Stimulated activated CD8-positive, alpha-beta memory T cell treated with anti-CD3 and anti-CD28 coated beads, Interleukin-4, amount 100 ng/mL, for 48 hours (primary cell): ENCODE measurements around the gene ADD1.

Experiments
- DNase-seq: peaks from one replicate; pipeline ENCODE4 v3.0.0-alpha.2; 2020

The ADD1 gene

GRCh38 chr4:2924765-2925301 lies 81.2 kb downstream of the ADD1 start:
- no peak for DNase-seq

DNA sequence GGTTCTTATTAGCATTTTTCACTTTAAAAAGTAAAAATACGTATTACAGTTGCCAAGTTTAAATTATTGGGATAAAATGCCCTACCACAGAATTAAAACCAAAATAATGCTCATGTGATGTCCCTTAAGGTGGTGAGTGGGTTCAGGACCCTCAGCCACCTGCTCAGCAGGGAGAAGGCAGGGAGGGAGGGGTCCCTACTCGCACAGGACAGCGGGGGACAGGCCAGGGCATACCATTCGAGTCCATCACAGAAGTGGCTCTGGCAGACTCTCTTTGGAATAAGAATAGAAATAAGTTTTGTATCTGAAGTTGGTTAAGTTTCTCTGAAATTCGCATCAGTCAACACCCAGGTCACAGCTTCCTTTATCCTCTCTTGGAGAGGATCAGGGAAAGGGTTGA lies 81.9 kb downstream of the ADD1 start:
- no peak for DNase-seq

DNA sequence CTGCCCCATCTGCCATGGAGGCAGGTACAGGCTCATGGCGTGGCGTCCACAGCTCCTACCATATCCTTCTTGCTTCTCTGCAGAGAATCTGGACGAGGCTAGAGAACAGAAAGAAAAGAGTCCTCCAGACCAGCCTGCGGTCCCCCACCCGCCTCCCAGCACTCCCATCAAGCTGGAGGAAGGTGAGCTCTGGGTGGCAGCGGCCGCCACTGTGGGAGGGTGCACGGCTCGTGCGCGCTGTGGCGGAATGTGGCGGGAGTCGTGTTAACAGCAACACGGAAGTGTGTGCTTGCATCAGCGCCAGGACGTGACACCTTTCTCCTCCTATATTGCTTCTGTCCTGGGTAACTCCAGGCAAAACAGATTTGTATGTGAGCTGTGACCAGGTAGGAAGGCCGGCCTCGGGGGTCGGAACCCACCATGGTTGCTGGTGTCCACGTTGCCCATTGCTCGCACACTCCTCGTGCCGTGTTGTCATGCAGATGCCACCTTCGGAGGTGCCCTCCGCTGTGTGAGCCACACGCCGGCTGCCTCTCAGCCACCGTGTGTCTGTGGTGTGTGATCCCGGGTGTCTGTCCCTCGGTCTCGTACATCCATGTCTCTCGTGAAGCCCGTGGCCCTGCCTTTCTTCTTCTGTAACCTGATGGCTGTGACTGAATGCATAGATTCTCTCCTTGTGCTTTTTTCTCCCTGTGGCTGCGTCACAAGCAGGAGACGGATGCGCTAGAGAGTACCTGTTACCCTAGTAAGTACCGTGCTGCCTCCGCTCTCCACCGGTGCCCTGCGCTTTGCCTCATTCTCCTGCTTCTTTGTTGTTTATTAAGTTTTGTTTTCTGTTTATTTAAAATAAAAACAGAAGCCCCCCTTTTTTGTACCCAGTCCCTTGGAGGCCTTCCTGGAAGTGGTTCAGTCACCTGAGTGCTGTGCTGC lies 82.6 kb downstream of the ADD1 start:
- DNase-seq, result peak; percentile 21

DNA sequence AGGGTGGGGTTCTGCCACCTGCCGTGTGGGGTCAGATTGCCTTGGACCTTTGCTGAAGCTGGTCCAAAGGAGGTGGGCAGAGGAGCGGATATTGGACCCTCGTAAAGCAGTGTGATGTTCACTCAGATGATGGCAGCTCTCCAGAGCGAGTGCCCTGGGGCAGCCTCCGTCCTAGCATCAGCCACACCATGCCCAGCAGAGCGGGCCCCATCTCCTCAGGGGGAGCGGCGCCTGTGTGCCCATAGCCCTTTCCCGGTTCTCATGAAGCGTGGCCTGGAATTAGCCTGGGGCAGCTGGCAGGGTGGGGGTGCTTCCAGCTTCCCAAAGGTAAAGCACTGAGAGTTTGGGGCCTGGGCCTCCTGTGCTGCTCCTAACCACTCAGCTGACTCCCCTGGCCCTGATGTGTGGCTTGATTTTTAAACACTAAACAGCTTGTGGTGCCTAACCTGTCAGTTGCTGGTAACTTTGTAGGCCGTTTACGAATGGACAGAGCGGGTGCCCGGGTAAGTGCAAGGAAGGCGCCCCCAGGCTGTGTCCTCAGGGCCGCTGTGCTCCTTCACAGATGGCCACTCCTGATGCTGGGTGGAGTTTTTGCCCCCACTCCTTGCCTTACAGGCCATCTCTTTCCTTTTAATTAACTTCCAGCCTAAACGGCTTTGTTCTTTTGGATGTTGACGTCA lies 83.5 kb downstream of the ADD1 start:
- no peak for DNase-seq

DNA sequence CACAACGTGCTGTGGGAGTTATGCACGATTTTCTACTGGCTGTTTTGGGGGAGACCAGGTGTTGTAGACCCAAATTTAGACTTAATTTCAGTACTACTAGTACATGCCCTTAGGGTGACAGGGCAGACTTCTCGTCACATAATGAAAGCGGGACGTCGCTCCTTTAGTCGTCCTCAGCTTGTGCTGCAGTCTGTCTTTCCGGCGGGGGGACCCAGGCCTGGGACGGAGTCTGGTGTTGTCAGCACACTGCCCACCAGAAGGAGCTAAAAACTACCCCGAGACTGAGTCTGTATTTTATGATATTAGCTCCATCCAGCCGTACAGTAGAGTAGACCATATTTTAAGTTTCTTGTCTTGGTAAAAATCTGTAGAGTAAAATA lies 84.0 kb downstream of the ADD1 start:
- DNase-seq, result no peak

DNA sequence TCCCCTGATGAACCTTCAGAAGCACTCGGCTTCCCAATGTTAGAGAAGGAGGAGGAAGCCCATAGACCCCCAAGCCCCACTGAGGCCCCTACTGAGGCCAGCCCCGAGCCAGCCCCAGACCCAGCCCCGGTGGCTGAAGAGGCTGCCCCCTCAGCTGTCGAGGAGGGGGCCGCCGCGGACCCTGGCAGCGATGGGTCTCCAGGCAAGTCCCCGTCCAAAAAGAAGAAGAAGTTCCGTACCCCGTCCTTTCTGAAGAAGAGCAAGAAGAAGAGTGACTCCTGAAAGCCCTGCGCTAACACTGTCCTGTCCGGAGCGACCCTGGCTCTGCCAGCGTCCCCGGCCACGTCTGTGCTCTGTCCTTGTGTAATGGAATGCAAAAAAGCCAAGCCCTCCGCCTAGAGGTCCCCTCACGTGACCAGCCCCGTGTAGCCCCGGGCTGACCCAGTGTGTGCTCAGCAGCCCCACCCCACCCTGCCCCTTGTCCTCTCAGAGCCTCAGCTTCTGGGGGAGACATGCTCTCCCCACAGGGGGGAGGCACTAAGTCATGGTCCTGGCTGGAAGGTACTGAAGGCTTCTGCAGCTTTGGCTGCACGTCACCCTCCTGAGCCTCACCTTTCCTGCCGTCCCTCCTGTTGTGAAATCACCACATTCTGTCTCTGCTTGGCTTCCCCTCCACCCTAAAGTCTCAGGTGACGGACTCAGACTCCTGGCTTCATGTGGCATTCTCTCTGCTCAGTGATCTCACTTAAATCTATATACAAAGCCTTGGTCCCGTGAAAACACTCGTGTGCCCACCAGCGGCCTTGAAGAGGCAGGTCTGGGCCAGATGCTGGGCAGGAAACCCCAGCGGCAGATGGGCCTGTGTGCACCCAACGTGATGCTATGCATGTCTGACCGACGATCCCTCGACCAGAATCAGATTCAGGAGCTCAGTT lies 84.9 kb downstream of the ADD1 start:
- no peak for DNase-seq

GRCh38 chr4:2929469-2929868 lies 85.8 kb downstream of the ADD1 start:
- DNase-seq, result no peak

DNA sequence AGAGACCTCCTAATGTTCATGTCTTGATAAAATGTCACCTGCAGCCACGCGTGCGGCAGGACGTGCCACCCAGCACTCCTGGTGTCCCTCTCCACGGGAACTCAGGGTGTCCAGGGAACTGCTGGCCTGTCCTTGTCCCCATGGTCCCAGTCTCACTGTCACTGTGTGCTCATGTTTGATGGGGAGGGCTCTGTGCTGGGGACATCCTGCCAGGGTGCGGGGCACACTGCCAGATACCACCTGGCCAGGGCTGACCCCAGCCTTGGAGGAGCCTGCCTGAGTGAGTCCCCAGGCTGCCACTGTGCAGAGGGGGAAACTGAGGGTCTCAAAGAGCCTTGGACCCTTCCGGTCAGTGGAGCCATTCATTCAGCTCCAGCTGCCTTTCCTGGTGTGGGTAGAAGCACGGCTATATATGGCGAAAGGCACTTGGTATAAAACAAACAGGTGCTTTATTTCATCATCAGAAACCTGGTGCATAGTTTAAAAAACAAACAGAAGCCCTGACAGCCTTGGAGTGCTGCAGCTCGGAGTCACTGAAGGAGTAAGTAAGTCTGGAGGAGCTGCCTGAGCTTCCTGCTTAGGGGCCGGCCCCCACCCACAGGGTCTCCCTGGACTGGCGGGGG lies 86.6 kb downstream of the ADD1 start:
- no peak for DNase-seq

GRCh38 chr4:2930758-2931511 lies 87.3 kb downstream of the ADD1 start:
- DNase-seq, result no peak

GRCh38 chr4:2931512-2932301 lies 88.1 kb downstream of the ADD1 start:
- DNase-seq, result peak; percentile 75

DNA sequence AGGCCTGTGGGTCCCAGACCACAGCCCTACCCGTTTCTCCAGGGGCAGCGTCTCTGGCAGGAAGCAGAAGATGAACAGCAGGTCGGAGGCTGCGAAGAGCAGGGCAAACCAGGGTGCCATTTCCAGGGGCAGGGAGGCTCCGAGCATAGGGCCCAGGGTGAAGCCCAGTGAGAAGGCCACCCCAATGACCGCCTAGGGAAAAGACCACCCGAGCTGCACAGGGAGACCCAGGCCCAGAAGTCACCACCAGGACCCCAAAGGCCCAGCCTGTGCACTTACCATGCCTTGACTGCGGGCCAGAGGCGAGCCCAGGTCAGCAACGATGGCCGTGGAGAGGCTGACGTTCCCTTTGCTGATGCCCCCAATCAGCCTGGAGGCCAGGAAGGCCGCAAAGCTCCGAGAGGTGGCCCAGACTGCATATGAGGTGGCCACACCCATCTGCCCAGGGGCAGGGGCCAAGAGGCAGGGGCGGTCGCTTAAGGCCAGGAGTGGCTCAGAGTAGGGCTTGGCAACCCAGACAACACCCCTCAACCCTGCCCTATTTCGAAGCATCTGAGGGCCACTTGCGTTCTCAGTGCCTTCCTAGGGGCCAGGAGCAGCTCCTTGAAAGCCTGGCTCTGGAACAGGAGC lies 88.8 kb downstream of the ADD1 start:
- DNase-seq, result peak; percentile 35

GRCh38 chr4:2932951-2933565 lies 89.4 kb downstream of the ADD1 start:
- peak; percentile 50 for DNase-seq

DNA sequence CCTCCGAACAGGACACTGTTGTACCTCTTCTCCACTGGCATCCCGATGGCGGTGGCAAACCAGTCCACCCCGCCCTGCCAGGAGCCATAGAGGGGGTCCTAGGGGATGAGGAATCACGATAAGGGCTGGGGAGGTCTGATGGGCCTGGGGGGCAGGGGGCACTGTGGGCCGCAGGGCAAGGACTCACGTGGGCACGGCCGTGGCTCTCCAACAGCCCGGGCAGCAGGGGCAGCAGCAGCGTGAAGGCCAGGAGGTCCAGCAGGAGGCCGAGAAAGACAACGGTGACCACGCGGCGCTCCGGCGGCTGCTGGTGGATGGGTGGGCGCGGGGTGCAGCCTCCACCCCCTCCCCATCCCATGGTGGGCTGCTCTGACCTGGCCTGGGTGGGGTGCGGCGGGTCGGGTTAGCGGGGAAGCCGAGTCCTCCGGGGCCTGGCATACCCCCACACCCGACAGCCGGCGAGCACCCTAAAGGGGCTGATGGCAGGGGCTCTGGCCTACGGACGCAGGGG lies 90.0 kb downstream of the ADD1 start:
- DNase-seq, result no peak

GRCh38 chr4:2934077-2934812 lies 90.6 kb downstream of the ADD1 start:
- peak; percentile 70 for DNase-seq

DNA sequence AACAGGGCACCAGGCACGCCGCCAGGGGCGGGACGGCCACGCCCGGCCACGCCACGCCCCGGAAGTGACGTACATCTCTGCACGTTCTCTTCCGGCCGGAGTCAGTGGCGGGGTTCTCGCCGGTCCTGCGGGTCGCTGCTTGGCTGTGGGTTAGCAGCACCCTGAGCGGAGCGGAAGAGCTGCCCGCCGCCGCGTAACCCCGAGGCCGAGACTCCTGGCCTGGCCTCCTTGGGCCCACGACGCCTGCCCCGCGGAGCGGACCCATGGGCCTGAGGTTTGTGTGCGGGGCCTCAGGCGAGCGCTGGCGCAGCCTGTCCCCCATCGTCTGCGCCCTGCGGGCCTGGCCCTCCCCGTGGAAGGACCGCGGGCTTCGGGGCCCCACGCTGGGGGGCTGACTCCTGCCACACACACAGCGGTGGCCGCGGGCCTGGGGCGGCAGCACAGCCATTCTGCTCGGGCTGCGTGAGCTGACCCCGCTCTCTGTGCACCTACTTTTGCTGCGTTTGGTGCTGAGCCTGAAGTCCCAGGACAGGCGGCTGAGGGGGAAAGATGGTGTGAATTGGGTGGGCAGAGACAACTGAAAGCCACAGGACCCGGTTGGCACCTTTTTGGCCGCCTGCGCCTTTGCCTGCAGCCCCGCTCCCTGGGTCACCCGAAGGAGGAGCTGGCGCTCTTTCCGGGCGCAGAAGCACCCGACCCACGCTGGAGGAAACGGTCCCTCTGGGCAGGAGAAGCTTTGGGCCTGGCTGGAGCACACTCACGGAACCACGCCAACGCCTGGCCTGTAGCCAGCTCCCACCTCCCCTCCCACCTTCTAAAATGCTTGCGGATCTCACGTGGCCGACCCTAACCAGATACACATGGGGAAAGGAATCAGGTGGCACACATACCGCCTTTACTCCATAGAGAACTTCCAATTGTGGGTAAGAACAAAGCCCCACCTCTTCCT lies 91.4 kb downstream of the ADD1 start:
- peak; percentile 99 for DNase-seq

DNA sequence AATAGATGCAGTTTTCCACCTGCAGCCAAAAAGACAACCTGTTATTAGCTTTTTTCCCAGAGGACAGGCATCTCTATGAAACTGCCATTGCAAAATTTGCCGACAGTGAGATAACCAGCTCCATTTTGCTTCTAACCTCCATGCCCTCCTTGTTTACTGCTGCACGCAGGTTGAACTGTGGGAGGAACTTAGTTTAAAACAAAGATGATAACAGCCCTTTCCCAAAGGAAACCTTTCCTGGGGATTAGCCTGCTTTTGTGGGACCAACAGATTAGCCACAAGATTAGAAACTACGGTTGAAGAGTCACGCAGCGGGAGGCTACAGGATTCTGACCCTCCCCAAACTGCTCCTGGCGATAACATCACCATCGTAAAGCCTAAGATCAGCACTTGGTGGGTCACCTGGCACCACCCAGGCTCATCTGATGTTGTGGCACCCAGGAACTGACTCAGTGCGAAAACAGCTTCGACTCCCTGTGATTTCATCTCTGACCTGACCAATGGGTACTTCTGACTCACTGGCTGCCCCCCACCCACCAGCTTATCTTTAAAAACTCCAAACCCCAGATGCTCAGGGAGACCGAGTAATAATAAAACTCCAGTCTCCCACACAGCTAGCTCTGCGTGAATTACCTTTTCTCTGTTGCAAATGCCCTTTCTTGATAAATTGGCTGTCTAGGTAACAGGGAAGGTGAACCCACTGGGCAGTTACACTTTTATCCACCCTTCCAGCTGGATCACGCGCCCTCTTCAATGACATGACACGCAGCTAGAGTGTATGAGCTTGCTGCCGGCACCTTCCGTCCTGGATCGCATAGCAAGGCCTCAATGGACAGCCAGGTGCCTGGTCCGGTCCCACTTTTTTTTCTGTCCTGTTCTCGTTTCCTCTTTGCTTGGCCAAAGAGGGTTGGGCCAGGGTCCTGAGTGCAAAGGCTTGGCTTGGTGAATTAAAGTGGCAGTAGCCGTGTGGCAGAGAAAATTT lies 92.4 kb downstream of the ADD1 start:
- peak; percentile 87 for DNase-seq
